SK-N-SH treated with all-trans-retinoic acid at 6 μM for 48 hours (cell line): ENCODE results near the gene SRSF1.
"Not testable (repeated sequence)": the region's sequence is repeated elsewhere in the genome, so short reads cannot be mapped to it uniquely, and the experiment has no call there.

ENCODE experiments used
- ATAC-seq: fragments of 200-7000 bp; cut with Tn5 transposase; 3 replicates; pipeline ENCODE4 v1.9.1; 2020; ENCODE audit warnings: mild to moderate bottlenecking, moderate library complexity
- ARNTL ChIP-seq: fragments of 450-650 bp; formaldehyde crosslinking; IDR thresholded peaks from 2 replicates; pipeline ENCODE4 v1.5.0; 2020; ENCODE audit warnings: low read depth, mild to moderate bottlenecking, moderate library complexity, borderline replicate concordance
- BACH2 ChIP-seq: fragments of 250-450 bp; sonication (Bioruptor Pico); IDR thresholded peaks from 2 replicates; pipeline ENCODE4 v1.9.0; 2021; ENCODE audit warnings: mild to moderate bottlenecking, borderline replicate concordance
- CREB5 ChIP-seq: fragments of 250-450 bp; sonication (Bioruptor Pico); IDR thresholded peaks from 2 replicates; pipeline ENCODE4 v1.5.1; 2020; ENCODE audit warnings: low read depth, mild to moderate bottlenecking, moderate library complexity
- CSRNP3 ChIP-seq: fragments of 250-450 bp; sonication (Bioruptor Pico); IDR thresholded peaks from 2 replicates; pipeline ENCODE4 v1.5.1; 2021; ENCODE audit warnings: mild to moderate bottlenecking, moderate library complexity
- ESRRG ChIP-seq: fragments of 250-450 bp; sonication (Bioruptor Pico); IDR thresholded peaks from 2 replicates; pipeline ENCODE4 v1.6.1; 2021; ENCODE audit warnings: mild to moderate bottlenecking
- GLIS3 ChIP-seq: fragments of 250-450 bp; sonication (Bioruptor Pico); IDR thresholded peaks from 2 replicates; pipeline ENCODE4 v1.5.0; 2020; ENCODE audit warnings: mild to moderate bottlenecking, moderate library complexity
- PPARA ChIP-seq: fragments of 250-450 bp; sonication (Bioruptor Pico); IDR thresholded peaks from 2 replicates; pipeline ENCODE4 v1.5.0; 2020; ENCODE audit warnings: mild to moderate bottlenecking, borderline replicate concordance
- SNAI2 ChIP-seq: fragments of 250-450 bp; sonication (Bioruptor Pico); IDR thresholded peaks from 2 replicates; pipeline ENCODE4 v1.5.0; 2020; ENCODE audit warnings: mild to moderate bottlenecking, moderate library complexity
- TCF4 ChIP-seq: fragments of 250-450 bp; sonication (Bioruptor Pico); IDR thresholded peaks from 2 replicates; pipeline ENCODE4 v1.8.0; 2021; ENCODE audit warnings: mild to moderate bottlenecking, moderate library complexity, borderline replicate concordance
- TOX ChIP-seq: fragments of 250-450 bp; sonication (Bioruptor Pico); IDR thresholded peaks from 2 replicates; pipeline ENCODE4 v1.8.0; 2021; ENCODE audit warnings: mild to moderate bottlenecking, moderate library complexity, borderline replicate concordance
- TSHZ2 ChIP-seq: fragments of 250-450 bp; sonication (Bioruptor Pico); IDR thresholded peaks from 2 replicates; pipeline ENCODE4 v1.5.0; 2020; ENCODE audit warnings: mild to moderate bottlenecking, moderate library complexity
- ZC3H10 ChIP-seq: fragments of 250-450 bp; sonication (Bioruptor Pico); IDR thresholded peaks from 2 replicates; pipeline ENCODE4 v1.5.1; 2021; ENCODE audit warnings: mild to moderate bottlenecking, moderate library complexity
- ZFP3 ChIP-seq: fragments of 250-450 bp; sonication (Bioruptor Pico); IDR thresholded peaks from 2 replicates; pipeline ENCODE4 v1.5.0; 2020; ENCODE audit warnings: mild to moderate bottlenecking, moderate library complexity
- ZNF565 ChIP-seq: fragments of 450-650 bp; formaldehyde crosslinking; conservative IDR thresholded peaks from 2 replicates; pipeline ENCODE4 v1.5.0; 2020; ENCODE audit warnings: low read depth, mild to moderate bottlenecking, moderate library complexity
- ZNF70 ChIP-seq: fragments of 450-650 bp; formaldehyde crosslinking; IDR thresholded peaks from 2 replicates; pipeline ENCODE4 v1.5.0; 2020; ENCODE audit warnings: mild to moderate bottlenecking, moderate library complexity
- ZNF8 ChIP-seq: fragments of 450-650 bp; formaldehyde crosslinking; IDR thresholded peaks from 2 replicates; pipeline ENCODE4 v1.5.0; 2020; ENCODE audit warnings: mild to moderate bottlenecking, moderate library complexity

Gene SRSF1

GRCh38 chr17:58049533-58049932 lies 42.5 kb upstream of the SRSF1 start:
- no peak for ATAC-seq
- TF ChIP-seq ARNTL (CRISPR knock-in tag) = no peak
- no peak for TF ChIP-seq PPARA (CRISPR knock-in tag)
- no peak for TF ChIP-seq ZNF70 (CRISPR knock-in tag)
- TF ChIP-seq CSRNP3 = no peak
- TF ChIP-seq ESRRG = no peak
- no peak for TF ChIP-seq BACH2
- TF ChIP-seq SNAI2 (CRISPR knock-in tag) = no peak
- TF ChIP-seq, all 23 proteins: peak for 0

- TF ChIP-seq GLIS3 (CRISPR knock-in tag) (no peak), CREB5 (no peak), ZNF565 (CRISPR knock-in tag) (no peak), TCF4 (CRISPR knock-in tag) (no peak), CSRNP3 (no peak), TSHZ2 (CRISPR knock-in tag) (no peak), ZC3H10 (CRISPR knock-in tag) (no peak), ZNF70 (CRISPR knock-in tag) (no peak), SNAI2 (CRISPR knock-in tag) (no peak)
- peak; percentile 39; the same call in 2 of the 3 replicates for ATAC-seq
Observed at GRCh38 chr17:58047376-58048150, 40.5 kb upstream of the SRSF1 start.

- TF ChIP-seq ESRRG = no peak
- no peak for TF ChIP-seq ZFP3 (CRISPR knock-in tag)
- TF ChIP-seq TOX (CRISPR knock-in tag) = no peak
- no peak for TF ChIP-seq PPARA (CRISPR knock-in tag)
- no peak for TF ChIP-seq GLIS3 (CRISPR knock-in tag)
- TF ChIP-seq TSHZ2 (CRISPR knock-in tag) = no peak
- no peak for TF ChIP-seq ZNF8 (CRISPR knock-in tag)
- no peak for TF ChIP-seq ZC3H10 (CRISPR knock-in tag)
- no peak for TF ChIP-seq CSRNP3
- TF ChIP-seq, all 23 proteins: peak for 0
- ATAC-seq = no peak; the same call in 2 of the 3 replicates
Observed at GRCh38 chr17:58046239-58047094, 39.4 kb upstream of the SRSF1 start.

GRCh38 chr17:58044256-58044655 lies 37.2 kb upstream of the SRSF1 start:
- not testable (repeated sequence) for ATAC-seq
